ENCODE results near the gene CDH5. TPM values are rescaled to one million over a fixed set of nuclear protein-coding genes. Genes with fewer than 3 reads are reported as not detected.

CDH5 gene
- total RNA-seq, 1 experiment from 2014 or later, result 0.26 TPM

- ChIA-PET CTCF (no interaction called here), POLR2A (ENCODE audit: low non-redundant PET) (no interaction called here)
- H3K36me3 ChIP-seq (ENCODE audit: insufficient read depth, low read length, poor library complexity, severe bottlenecking), result no peaks in the 10 kb centered on the region
- DNase-seq (ENCODE audit: low spot score), result no peak
- no peak overlapping the region for H3K27ac ChIP-seq (ENCODE audit: low read depth, low read length, poor library complexity, severe bottlenecking)
- no peaks in the 10 kb centered on the region for H3K4me1 ChIP-seq (ENCODE audit: insufficient read depth, low read length, poor library complexity, severe bottlenecking)
- H3K4me3 ChIP-seq (ENCODE audit: low read depth, low read length, poor library complexity, severe bottlenecking), result no peak overlapping the region
- no TSS peak for BruUV-seq (replicated peaks)
- TF ChIP-seq EZH2 (IDR thresholded peaks at IDR 0.05; ENCODE audit: borderline replicate concordance, low read depth, low read length, poor library complexity, severe bottlenecking) (no peak), CTCF (conservative IDR thresholded peaks at IDR 0.05; ENCODE audit: low read depth, low read length) (no peak)
- H3K27me3 ChIP-seq (replicated peaks; ENCODE audit: insufficient read depth, low read depth, low read length, poor library complexity), result no peaks in the 10 kb centered on the region
- H3K9me3 ChIP-seq (ENCODE audit: low read depth, low read length, poor library complexity, severe bottlenecking), result no peaks in the 10 kb centered on the region
- intact Hi-C loops (cut with micrococcal nuclease; ENCODE audit: unreplicated experiment), result loop anchor here (10.0 kb wide), 1 partner anchor 71 kb away; no protein-coding TSS in a partner anchor
These were observed 20.3 kb upstream of the CDH5 start for GRCh38 chr16:66346221-66346620.

DNA sequence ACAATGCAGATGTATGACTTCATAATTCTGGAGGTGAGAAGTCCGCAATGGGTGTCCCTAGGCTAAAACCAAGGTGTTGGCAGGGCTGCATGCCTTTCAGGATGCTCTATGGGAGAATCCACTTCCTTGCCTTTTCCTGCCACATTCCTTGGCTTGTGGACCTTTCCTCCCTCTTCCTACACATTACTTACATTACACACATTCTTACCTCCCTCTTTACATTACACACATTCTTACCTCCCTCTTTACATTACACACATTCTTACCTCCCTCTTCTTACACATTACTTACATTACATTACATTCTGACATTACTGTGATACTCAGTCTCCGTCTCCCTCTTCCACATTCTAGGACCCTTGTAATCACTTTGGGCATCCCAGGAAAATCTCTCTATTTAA, 14.2 kb upstream of the CDH5 start:
- Histone ChIP-seq H3K4me1 (ENCODE audit: insufficient read depth, low read length, poor library complexity, severe bottlenecking) (no peaks in the 10 kb centered on the region), H3K4me3 (ENCODE audit: low read depth, low read length, poor library complexity, severe bottlenecking) (no peak overlapping the region), H3K9me3 (ENCODE audit: low read depth, low read length, poor library complexity, severe bottlenecking) (no peaks in the 10 kb centered on the region), H3K27me3 (replicated peaks; ENCODE audit: insufficient read depth, low read depth, low read length, poor library complexity) (no peaks in the 10 kb centered on the region), H3K27ac (ENCODE audit: low read depth, low read length, poor library complexity, severe bottlenecking) (no peak overlapping the region), H3K36me3 (ENCODE audit: insufficient read depth, low read length, poor library complexity, severe bottlenecking) (no peaks in the 10 kb centered on the region)
- ChIA-PET POLR2A (ENCODE audit: low non-redundant PET) (no interaction called here), CTCF (interaction anchor here (0.9 kb wide), 1 partner anchor 8 kb away, joined by 3 read pairs; no protein-coding TSS in a partner anchor)
- TF ChIP-seq EZH2 (IDR thresholded peaks at IDR 0.05; ENCODE audit: borderline replicate concordance, low read depth, low read length, poor library complexity, severe bottlenecking) (no peak), CTCF (conservative IDR thresholded peaks at IDR 0.05; ENCODE audit: low read depth, low read length) (no peak)
- BruUV-seq (replicated peaks), result no TSS peak
- DNase-seq (ENCODE audit: low spot score), result no peak
- intact Hi-C loops (cut with micrococcal nuclease; ENCODE audit: unreplicated experiment), result no loop called here

DNA sequence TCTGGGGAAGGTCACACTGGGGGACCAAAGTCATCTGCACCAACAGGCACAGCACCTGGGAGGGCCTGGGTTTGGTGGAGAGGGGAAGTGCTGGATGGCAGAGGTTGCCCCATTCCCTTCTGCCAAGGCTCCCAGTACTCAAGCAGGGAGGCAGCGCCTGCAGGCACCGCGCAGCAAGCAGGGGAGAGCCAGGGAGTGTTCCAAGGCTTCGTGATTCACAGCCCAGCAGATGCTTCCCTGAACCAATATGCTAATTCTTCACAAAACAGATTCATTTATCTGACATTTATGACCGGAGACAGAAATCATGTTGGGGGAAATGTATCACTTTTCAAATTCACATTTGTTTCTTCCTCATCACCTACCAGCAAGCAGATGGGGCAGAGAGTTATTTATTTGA, 13.4 kb upstream of the CDH5 start:
- TF ChIP-seq EZH2 (IDR thresholded peaks at IDR 0.05; ENCODE audit: borderline replicate concordance, low read depth, low read length, poor library complexity, severe bottlenecking) (no peak), CTCF (conservative IDR thresholded peaks at IDR 0.05; ENCODE audit: low read depth, low read length) (no peak)
- H3K27me3 ChIP-seq (replicated peaks; ENCODE audit: insufficient read depth, low read depth, low read length, poor library complexity), result no peaks in the 10 kb centered on the region
- no peaks in the 10 kb centered on the region for H3K9me3 ChIP-seq (ENCODE audit: low read depth, low read length, poor library complexity, severe bottlenecking)
- H3K4me3 ChIP-seq (ENCODE audit: low read depth, low read length, poor library complexity, severe bottlenecking), result no peak overlapping the region
- no TSS peak for BruUV-seq (replicated peaks)
- ChIA-PET CTCF (interaction anchor here (0.9 kb wide), 1 partner anchor 9 kb away, joined by 3 read pairs; no protein-coding TSS in a partner anchor), POLR2A (ENCODE audit: low non-redundant PET) (no interaction called here)
- no peak overlapping the region for H3K27ac ChIP-seq (ENCODE audit: low read depth, low read length, poor library complexity, severe bottlenecking)
- no peaks in the 10 kb centered on the region for H3K36me3 ChIP-seq (ENCODE audit: insufficient read depth, low read length, poor library complexity, severe bottlenecking)
- H3K4me1 ChIP-seq (ENCODE audit: insufficient read depth, low read length, poor library complexity, severe bottlenecking), result no peaks in the 10 kb centered on the region
- DNase-seq (ENCODE audit: low spot score), result no peak
- intact Hi-C loops (cut with micrococcal nuclease; ENCODE audit: unreplicated experiment), result no loop called here

Measured in A673 (cell line).